ENCODE results near the gene ECM1. TPM values are rescaled to one million over a fixed set of nuclear protein-coding genes. Genes with fewer than 3 reads are reported as not detected.

ECM1 gene
- total RNA-seq, 1 experiment from 2014 or later, result 1.4 TPM

DNA sequence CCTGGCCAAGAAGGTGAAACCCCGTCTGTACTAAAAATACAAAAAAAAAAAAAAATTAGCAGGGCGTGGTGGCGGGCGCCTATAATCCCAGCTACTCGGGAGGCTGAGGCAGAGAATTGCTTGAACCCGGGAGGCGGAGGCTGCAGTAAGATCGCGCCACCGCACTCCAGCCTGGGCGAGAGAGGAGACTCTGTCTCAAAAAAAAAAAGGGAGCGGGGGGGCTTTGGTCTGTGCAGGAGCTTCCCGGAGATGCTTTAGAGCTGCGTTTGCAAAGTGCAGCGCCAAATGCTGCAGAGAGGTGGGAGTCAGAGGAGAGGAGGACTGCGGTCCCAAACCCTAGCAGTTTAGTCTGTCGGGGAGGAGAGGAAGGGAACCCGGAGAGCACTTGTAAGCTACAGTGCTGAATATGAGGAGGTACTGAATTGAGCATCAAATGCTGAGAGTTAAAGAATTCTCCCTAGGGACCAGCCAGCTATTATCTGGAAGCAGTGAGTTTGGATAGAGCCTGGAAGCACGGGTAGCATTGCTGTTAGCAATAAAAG, 8.2 kb downstream of the ECM1 start:
- peak overlapping the region; percentile 46 for H3K9ac ChIP-seq (ENCODE audit: extremely low read depth, insufficient read length, low read length)
- no peak overlapping the region for H3K56ac ChIP-seq (ENCODE audit: insufficient read length, low read depth, low read length)
- peak; percentile 41 for DNase-seq
- H3K4ac ChIP-seq (ENCODE audit: low read depth, low read length), result no peak overlapping the region
- Mint-ChIP-seq H3K36me3 (ENCODE audit: insufficient read depth in 1 of 3, low read depth in 3 of 3) (peaks cover 0 to 11% (median 0%) of the 10 kb centered on the region in 3 experiments; a peak in 4 of 7 replicates), H3K9me3 (no peaks in the 10 kb centered on the region), H3K27me3 (ENCODE audit: low read depth) (peaks cover 1% of the 10 kb centered on the region; the same call in 1 of the 2 replicates), H3K4me3 (peak overlapping the region; percentile 91), H3K4me1 (peaks cover 9 to 13% of the 10 kb centered on the region in 2 experiments), H3K27ac (peak overlapping the region in 1 of 3 experiments; percentile 59; a peak in 2 of 7 replicates)
- no peak overlapping the region for H3K27ac ChIP-seq (ENCODE audit: insufficient read length, low read depth, low read length)
- H4K5ac ChIP-seq (ENCODE audit: insufficient read length, low read depth, low read length), result no peak overlapping the region
- no peak overlapping the region for H3K23ac ChIP-seq (ENCODE audit: insufficient read length, low read depth, low read length)
- no peak overlapping the region for H2BK20ac ChIP-seq (ENCODE audit: low read depth, low read length, poor library complexity, severe bottlenecking)
- H4K8ac ChIP-seq (replicated peaks; ENCODE audit: insufficient read length, low read depth, low read length), result no peak overlapping the region
- peaks cover 12% of the 10 kb centered on the region for H3K23me2 ChIP-seq (ENCODE audit: insufficient read length, low read depth, low read length, poor library complexity, severe bottlenecking)
- H2AK5ac ChIP-seq (ENCODE audit: insufficient read length, low read length), result no peak overlapping the region
- TF ChIP-seq, protein P1, sequence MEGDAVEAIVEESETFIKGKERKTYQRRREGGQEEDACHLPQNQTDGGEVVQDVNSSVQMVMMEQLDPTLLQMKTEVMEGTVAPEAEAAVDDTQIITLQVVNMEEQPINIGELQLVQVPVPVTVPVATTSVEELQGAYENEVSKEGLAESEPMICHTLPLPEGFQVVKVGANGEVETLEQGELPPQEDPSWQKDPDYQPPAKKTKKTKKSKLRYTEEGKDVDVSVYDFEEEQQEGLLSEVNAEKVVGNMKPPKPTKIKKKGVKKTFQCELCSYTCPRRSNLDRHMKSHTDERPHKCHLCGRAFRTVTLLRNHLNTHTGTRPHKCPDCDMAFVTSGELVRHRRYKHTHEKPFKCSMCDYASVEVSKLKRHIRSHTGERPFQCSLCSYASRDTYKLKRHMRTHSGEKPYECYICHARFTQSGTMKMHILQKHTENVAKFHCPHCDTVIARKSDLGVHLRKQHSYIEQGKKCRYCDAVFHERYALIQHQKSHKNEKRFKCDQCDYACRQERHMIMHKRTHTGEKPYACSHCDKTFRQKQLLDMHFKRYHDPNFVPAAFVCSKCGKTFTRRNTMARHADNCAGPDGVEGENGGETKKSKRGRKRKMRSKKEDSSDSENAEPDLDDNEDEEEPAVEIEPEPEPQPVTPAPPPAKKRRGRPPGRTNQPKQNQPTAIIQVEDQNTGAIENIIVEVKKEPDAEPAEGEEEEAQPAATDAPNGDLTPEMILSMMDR (conservative IDR thresholded peaks at IDR 0.05), result no peak; the same call in 2 of the 3 replicates
- peak overlapping the region; percentile 96 for H3K4me2 ChIP-seq (ENCODE audit: insufficient read depth, insufficient read length, low read length)
- H3K14ac ChIP-seq (ENCODE audit: insufficient read depth, low read length), result no peak overlapping the region
- no peaks in the 10 kb centered on the region for H3K27me3 ChIP-seq (ENCODE audit: insufficient read depth, low read length)
- H2BK15ac ChIP-seq (ENCODE audit: low read depth, low read length), result no peak overlapping the region
- no peak overlapping the region for H2BK120ac ChIP-seq (ENCODE audit: low read depth, low read length, poor library complexity, severe bottlenecking)
- no peaks in the 10 kb centered on the region for H3K9me3 ChIP-seq (ENCODE audit: control insufficient read depth, low read depth, low read length)
- no CpG with 5 or more reads among the region's 19 CpGs for WGBS (ENCODE audit: extremely low coverage, insufficient read length, low lambda C conversion rate)
- no peaks in the 10 kb centered on the region for H3K79me1 ChIP-seq (ENCODE audit: insufficient read depth, low read depth, low read length, poor library complexity, severe bottlenecking)
- no peak overlapping the region for H2AFZ ChIP-seq (ENCODE audit: low read length)
- H2BK12ac ChIP-seq (ENCODE audit: insufficient read length, low read depth, low read length), result no peak overlapping the region
- H4K20me1 ChIP-seq (ENCODE audit: control insufficient read depth, insufficient read depth, insufficient read length), result peaks cover 2% of the 10 kb centered on the region
- H3T11ph ChIP-seq (ENCODE audit: low read length), result no peak overlapping the region
- no peaks in the 10 kb centered on the region for H3K79me2 ChIP-seq (ENCODE audit: insufficient read depth, low read length)
- H3K4me1 ChIP-seq (ENCODE audit: insufficient read depth, low read length), result peaks cover 2% of the 10 kb centered on the region; the same call in 1 of the 2 replicates
- H4K91ac ChIP-seq (ENCODE audit: insufficient read length, low read depth, low read length), result no peak overlapping the region
- no peak overlapping the region for H2BK5ac ChIP-seq (ENCODE audit: insufficient read length, low read length)
- no peak overlapping the region for H3K18ac ChIP-seq (ENCODE audit: insufficient read length, low read depth, low read length)

Measured in H9 (cell line).